ENCODE data around the gene TRAFD1.
A peak's percentile ranks its signal among the peaks of the same experiment; 100 is the strongest.

TRAFD1 gene

DNA sequence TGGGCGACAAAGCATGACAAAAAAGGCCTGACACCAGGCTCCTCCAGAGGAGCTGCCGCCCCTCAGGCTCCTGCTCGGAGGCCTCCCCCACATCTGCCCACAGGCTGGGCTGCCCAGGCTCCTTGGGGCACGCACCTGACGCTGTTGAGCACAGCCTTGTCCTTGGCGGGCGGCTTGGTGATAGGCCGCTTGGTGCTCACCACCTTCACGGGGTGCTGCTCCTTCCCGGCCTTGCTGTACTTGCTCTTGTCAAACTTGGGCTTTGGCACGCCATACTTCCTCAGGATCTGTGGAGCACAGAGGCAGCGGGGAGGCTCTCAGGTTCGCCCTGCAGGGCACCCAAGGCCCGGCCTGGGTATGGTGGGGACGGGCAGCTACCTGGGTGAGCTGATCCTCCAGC is 53.4 kb downstream of the TRAFD1 start:
- no peak for DNase-seq

DNA sequence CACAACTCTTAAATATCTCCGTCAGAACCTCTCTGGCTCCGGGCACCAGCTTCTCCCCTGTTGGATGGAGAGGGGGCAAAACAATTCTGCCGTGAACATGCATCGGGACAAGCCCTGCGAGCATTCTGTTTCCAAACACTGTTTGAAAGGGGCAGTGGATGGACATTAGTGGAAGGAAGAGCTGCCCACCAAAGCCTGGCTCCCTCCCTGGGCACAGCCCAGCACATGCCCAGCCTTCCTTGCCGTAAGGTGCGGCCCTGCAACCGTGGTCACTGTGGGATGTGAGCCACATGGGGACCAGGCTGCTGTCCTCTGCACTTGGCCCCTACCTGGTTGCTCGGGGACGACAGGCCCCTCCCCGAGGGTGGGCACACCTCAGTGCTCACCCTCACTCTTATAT is 54.0 kb downstream of the TRAFD1 start:
- no peak for DNase-seq

GRCh38 chr12:112179916-112180315 is 54.6 kb downstream of the TRAFD1 start:
- no peak for DNase-seq

- DNase-seq: no peak
These were observed 55.1 kb downstream of the TRAFD1 start for GRCh38 chr12:112180422-112180821.

GRCh38 chr12:112182499-112182898 is 57.1 kb downstream of the TRAFD1 start:
- no peak for DNase-seq

DNA sequence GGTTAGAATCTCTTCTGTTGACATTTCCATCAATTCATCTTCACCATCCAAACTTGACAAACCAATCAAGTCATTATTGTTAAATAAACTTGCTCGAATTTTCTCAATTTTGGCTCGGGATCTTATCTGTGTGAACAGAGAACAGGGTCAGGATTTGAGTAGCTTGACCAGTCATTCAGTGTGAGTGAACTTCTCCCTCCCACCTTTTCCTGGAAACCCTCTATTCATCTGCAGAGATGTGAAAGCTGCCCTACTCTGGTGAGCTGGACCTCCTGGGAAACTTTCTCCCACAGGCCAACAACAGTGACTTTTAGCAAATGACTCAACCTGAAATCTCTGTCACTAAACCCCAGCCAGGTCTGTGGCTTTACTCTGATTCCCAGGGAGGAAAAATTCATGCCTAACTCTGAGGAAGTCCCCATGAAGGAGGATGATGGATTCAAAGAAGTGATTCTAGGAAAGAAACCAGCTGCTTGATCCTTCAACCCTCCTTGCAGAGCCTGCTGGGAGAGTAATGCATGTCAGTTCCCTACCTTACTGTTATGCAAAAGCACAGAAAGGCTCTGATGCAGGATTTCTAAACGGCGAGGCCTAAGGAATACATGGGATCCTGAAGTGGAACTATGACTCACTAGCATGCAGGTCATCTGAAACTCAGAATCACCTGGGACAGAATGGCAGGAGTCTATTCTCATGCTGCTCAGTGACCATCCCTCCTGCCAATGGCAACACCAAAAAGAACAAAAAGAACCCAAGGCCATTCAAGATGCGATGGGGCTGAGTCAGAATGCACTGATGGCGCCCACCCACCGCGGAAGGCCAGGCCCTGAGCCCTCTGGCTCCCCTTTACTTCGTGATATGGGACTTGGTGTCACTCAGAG is 58.0 kb downstream of the TRAFD1 start:
- no peak for DNase-seq

- no peak for DNase-seq
These were observed 58.9 kb downstream of the TRAFD1 start for GRCh38 chr12:112184056-112184887.

DNA sequence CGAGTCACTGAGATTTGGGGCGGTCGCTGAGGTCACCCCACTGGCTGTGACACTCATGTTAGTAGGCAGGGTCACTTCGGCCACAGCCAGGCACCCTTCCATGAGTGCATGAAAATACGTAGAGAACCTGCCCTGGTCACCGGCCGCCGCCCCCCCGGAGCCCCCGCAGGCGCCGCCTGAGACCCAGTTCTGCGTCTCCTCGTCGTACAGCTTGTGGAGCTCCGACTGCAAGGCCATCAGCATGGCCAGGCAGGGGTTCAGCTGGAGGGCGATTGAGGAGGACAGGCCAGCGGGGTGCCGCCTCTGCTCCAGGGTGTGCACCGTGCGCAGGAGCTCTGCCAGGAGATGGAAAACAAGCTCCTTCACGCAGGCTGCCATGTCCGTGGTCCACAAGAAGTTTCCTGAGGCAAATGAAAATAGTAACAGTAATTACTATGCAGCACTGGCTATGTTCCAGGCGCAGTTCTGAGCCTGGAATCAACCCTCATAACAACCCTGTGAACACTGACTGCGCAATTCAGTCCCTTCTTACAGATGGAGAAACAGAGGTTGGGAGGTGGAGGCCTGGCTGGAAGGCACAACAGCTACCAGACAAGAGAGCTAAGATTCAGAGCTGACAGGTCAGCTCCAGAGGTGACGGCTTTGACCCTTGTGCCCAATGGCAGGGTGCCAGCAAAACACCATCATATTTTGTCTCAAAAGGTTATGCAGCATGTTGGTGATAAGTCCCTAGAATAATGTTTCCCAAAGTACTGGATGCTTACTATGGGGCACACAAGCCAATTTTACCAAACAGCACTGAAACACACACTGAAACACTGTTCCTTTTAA is 59.9 kb downstream of the TRAFD1 start:
- no peak for DNase-seq

DNA sequence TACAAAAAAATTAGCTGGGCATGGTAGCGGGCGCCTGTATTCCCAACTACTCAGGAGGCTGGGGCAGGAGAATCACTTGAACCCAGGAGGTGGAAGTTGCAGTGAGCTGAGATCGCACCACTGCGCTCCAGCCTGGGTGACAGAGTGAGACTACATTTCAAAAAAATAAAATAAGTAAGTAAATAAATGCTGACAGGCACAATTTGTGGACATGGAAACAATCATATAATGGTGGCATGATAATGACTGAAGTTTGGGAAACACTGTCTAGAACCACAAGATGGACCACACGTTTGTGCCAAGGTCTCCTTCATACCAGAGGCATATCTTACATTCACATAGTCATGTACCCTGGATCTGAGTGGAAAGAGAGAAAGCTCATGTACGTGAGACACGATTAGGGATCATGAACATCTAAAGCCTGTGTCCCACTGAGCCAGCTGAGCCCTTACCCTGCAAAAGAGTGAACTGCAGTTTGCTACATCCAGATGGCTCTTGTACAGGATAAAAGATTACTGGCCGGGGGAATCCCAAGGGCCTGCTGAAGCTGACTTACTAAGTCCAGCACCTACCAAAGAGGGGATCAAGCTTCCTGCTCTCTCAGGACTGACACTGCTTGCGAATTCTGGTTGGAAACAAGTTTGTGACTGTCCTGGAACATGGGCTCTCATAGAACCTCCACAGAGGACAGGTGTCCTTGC is 62.9 kb downstream of the TRAFD1 start:
- DNase-seq: no peak

GRCh38 chr12:112190231-112191025 is 65.1 kb downstream of the TRAFD1 start:
- DNase-seq: no peak

DNA sequence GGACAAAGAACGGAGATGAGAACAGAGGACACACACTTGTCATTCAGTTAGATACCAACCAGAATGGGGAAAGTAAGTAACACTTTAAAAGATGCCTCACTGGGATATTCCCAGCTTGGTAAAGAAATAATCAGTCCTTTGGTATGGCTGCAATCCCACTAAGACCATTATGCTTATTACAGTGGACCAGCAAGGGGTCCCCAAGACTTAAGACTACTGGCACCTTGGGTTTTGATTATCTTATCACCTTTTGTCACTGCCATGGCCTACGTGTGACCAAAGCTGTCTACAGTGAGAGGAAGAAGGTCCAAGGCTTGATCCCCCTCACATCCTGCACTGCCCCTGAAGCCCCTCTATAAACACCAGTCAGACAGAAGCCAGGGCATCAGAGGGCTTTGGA is 65.8 kb downstream of the TRAFD1 start:
- DNase-seq: no peak

DNA sequence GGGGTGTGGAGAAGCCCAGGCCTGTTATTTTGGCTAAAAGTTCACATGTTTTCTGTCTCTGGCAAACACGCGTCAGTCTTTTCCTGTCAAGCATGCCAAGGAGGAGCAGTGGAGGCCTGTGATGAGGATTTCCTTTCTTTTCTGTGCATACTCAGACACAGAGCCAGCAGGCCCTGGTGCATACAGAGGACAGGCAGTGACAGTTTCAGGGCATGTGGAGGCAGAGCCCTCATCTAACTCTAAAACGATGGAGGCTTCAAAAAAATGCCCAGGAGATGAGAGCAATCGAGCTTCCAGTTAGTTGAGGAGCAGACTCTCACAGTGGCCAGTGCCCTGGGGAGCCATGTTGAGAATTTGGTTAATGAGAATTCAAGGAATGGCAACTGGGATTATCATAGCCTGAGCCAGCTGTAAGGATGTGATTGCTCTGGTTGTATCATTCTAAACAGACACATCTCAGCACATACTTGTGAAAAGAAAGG is 66.5 kb downstream of the TRAFD1 start:
- no peak for DNase-seq

DNA sequence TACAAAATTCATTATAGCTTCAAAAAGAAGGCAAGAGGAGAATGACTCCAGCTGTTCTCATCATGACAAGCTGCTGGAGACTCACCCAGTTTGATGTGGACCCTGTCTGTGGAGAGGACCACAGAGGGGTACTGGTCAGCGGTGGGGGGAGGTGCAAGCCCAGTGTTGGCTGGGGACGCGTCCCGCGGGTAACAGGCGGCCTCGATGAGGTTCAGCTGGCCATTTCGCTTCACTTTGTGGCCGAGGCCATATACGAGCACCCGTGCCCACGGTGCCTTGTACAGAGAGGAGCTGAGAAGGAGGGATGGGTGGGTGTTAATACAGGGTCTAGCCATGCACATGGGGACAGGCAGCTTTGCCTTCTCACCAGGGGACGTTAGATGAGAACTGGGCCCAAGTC is 67.1 kb downstream of the TRAFD1 start:
- no peak for DNase-seq

- no peak for DNase-seq
These were observed 69.4 kb downstream of the TRAFD1 start for GRCh38 chr12:112194601-112195247.

DNA sequence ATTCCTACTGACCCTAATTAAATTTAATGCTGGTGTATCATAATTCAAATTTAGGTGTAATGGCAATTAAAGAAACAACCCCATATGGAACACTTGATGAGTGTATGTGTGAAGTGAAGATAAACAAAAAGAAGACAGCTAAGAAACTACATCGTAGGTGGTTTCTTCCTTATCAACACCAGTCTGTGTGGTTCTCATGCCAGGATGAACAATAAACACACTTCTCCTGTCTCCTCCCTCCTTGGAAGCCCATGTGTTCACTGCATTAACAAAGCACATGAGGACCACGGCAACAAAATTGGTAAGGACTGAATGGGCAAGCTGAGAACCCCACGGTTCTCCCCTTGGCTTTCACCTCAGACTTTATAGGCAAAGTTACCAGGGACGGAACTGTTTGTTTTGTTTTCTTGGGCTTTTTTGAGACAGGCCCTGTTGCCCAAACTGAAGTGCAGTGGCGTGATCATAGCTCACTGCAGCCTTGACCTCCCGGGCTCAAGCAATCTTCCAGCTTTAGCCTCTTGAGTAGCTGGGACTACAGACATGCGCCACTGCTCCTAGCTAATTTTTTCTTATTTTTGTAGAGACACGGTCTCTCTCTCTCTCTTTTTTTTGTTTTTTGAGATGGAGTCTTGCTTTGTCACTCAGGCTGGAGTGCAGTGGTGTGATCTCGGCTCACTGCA is 71.0 kb downstream of the TRAFD1 start:
- DNase-seq: no peak

- DNase-seq: peak; percentile 41
These were observed 72.9 kb downstream of the TRAFD1 start for GRCh38 chr12:112198120-112198733.

GRCh38 chr12:112199136-112199535 is 73.8 kb downstream of the TRAFD1 start:
- DNase-seq: no peak

Data from activated CD8-positive, alpha-beta memory T cell treated with anti-CD3 and anti-CD28 coated beads, Interleukin-2, amount 50 U/mL, for 4 hours (primary cell).